AG04450 (cell line): ENCODE results near the gene MRTFA. TPM values are rescaled to one million over a fixed set of nuclear protein-coding genes. Genes with fewer than 3 reads are reported as not detected.

Experiments used
- CTCF ChIA-PET: fragments of 300-600, 350-600 bp; formaldehyde crosslinking; extraction: SDS; loops from one replicate; lab custom pipeline; 2022; ENCODE audit warnings: antibody characterized with exemption, inconsistent platforms; lab: Charles Lee
- POLR2A ChIA-PET: fragments of 350-600 bp; formaldehyde crosslinking; extraction: SDS; loops from one replicate; lab custom pipeline; 2021; ENCODE audit warnings: antibody characterized with exemption, inconsistent platforms; lab: Yijun Ruan, JAX
- DNase-seq: peaks from one replicate; pipeline ENCODE4 v3.0.0-alpha.2; 2011; ENCODE audit warnings: low read depth, low spot score
- H3K27ac ChIP-seq: one replicate; pipeline ENCODE4 v1.5.1; 2012; ENCODE audit warnings: low read depth, low read length, control low read depth
- H3K27me3 ChIP-seq: one replicate; pipeline ENCODE4 v1.6.0; 2012; ENCODE audit warnings: low read length; ENCODE audit not compliant: control insufficient read depth, insufficient read depth
- H3K4me3 ChIP-seq: 2 replicates; pipeline ENCODE4 v1.5.1; 2011; ENCODE audit warnings: mild to moderate bottlenecking, low read depth, low read length, control low read depth
- H3K9me3 ChIP-seq: 2 replicates; pipeline ENCODE4 v1.5.1; 2012; ENCODE audit warnings: low read length; ENCODE audit not compliant: control insufficient read depth, insufficient read depth
- polyA plus RNA-seq: library from polyadenylated mRNA; depleted of rRNA; stranded (reverse); fragments of >200 nt; gene quantifications from 2 replicates; pipeline ENCODE4 v1.2.3, GENCODE V29; 2011
- TF ChIP-seq, protein P1 (sequence below): IDR thresholded peaks from 2 replicates; pipeline ENCODE4 v1.5.1; 2011; ENCODE audit warnings: low read depth, low read length, control low read depth, inconsistent platforms

MRTFA gene
- polyA plus RNA-seq, 1 experiment = 6.8 TPM

DNA sequence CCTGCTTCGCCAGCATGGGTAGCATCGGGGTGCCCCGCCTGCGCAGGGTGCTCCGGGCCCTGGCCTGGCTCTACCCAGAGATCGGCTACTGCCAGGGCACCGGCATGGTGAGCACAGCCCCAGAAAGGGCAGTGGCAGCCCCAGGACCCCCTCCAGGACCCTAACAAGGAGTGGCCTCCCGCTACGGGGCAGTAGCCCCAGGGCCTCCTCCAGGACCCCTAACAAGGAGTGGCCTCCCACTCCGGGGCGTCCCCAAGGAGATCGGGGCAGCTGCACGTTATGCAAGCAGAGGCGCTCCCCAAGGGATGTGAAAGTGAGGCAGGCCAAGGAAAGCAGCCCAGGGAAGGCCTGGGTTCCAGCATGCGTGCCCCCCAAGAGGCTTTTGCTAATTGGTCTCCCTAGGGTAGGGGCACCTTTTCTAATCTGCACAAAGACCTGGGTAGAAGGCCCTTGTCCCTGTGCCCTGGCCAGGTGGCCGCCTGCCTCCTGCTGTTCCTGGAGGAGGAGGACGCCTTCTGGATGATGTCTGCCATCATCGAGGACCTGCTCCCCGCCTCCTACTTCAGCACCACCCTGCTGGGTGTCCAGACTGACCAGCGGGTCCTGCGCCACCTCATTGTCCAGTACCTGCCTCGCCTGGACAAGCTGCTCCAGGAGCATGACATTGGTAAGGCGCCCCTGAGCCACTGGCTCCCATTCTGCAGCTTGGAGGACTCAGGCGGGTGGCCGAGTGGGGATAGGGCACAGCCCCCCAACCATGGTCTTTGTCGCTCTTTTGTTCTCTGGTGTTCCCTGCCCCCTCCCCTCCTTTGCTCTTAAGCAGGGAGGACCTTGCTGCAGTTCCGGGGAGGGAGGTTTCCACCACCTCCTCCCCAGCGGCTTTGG is 231.1 kb downstream of the MRTFA start:
- no peaks in the 10 kb centered on the region for H3K27me3 ChIP-seq
- no peak overlapping the region for H3K27ac ChIP-seq
- TF ChIP-seq, protein P1, sequence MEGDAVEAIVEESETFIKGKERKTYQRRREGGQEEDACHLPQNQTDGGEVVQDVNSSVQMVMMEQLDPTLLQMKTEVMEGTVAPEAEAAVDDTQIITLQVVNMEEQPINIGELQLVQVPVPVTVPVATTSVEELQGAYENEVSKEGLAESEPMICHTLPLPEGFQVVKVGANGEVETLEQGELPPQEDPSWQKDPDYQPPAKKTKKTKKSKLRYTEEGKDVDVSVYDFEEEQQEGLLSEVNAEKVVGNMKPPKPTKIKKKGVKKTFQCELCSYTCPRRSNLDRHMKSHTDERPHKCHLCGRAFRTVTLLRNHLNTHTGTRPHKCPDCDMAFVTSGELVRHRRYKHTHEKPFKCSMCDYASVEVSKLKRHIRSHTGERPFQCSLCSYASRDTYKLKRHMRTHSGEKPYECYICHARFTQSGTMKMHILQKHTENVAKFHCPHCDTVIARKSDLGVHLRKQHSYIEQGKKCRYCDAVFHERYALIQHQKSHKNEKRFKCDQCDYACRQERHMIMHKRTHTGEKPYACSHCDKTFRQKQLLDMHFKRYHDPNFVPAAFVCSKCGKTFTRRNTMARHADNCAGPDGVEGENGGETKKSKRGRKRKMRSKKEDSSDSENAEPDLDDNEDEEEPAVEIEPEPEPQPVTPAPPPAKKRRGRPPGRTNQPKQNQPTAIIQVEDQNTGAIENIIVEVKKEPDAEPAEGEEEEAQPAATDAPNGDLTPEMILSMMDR = no peak
- POLR2A ChIA-PET = no interaction called here
- CTCF ChIA-PET = no interaction called here
- DNase-seq = no peak
- H3K9me3 ChIP-seq = peaks cover 3% of the 10 kb centered on the region; the same call in 1 of the 2 replicates
- H3K4me3 ChIP-seq = no peak overlapping the region

DNA sequence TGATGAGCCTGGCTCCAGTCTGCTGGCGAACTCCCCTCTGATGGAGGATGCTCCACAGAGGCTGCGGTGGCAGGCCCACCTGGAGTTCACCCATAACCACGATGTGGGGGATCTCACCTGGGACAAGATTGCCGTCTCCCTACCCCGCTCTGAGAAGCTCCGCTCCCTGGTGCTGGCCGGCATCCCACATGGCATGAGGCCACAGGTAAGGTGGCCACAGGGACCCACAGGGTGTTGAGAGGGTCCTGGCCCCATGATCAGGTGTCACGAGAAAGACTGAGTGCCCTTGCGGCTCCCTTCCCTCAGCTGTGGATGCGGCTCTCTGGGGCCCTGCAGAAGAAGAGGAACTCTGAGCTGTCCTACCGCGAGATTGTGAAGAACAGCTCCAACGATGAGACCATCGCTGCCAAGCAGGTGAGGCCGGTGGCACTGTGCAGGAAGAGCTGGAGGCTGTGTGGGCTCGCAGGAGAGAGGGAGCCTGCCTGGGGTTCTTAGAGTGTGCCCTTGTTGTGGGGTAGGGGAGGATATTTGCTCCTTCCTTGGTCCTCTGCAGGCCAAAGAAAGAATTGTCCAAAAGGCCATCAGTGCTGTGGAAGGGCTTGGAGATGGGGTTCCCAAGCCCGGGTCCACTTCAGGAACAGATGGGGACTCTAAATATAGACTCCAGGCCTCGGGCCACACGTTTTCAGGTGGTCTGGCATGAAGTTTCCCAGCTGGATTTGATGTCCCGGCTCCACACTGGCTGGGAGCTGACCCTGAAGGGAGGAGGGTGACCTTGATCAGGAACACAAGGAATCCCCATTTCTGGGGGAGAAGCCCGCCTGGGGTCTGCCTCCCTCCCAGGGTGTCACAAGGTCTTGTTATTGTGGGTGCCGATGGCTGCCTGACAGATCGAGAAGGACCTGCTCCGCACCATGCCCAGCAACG is 232.0 kb downstream of the MRTFA start:
- Histone ChIP-seq H3K27me3 (no peaks in the 10 kb centered on the region), H3K4me3 (no peak overlapping the region), H3K9me3 (peaks cover 3% of the 10 kb centered on the region; the same call in 1 of the 2 replicates), H3K27ac (no peak overlapping the region)
- ChIA-PET CTCF (no interaction called here), POLR2A (no interaction called here)
- no peak for DNase-seq
- TF ChIP-seq, protein P1 = no peak

DNA sequence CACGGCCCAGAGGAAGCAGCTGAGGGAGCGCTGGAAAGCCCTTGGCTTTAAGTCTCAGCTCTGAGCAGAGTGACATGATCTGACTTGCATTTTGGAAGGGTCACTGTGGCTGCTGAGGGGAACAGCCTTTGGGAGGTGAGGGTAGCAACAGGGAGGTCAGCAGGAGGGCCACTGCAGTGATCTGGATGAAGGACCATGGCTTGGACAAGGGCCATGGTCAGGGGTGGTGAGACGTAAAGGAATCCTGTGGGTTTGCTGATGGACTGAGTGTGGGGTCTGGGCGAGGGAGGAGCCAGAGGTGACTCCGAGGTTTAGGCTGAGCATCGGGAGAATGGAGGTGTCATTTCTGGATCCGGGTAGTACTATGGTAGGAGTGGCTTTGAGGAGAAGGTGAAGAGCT is 232.9 kb downstream of the MRTFA start:
- ChIA-PET POLR2A (no interaction called here), CTCF (no interaction called here)
- no peak for DNase-seq
- no peaks in the 10 kb centered on the region for H3K27me3 ChIP-seq
- H3K9me3 ChIP-seq = peaks cover 3% of the 10 kb centered on the region; the same call in 1 of the 2 replicates
- no peak overlapping the region for H3K4me3 ChIP-seq
- H3K27ac ChIP-seq = no peak overlapping the region
- TF ChIP-seq, protein P1 = no peak

DNA sequence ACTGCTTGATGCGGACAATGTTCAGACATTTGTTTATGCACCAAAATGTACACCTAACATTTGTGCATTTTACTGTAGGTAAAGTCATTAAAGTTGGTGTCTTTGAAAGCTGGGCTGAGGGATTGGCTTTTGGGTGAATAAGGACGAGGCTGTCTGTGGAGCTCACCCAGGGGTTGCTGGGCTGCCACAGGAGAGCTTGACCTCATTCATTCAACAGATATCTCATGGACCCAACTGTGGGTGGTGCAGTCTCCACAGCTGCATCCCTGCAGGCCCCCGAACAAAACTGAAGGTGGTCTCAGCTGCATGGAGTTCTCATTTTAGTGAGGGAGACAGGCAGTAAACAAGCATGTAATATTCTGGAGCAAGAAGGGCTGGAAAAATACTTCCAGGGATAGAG is 233.4 kb downstream of the MRTFA start:
- TF ChIP-seq, protein P1 = no peak
- CTCF ChIA-PET = no interaction called here
- POLR2A ChIA-PET = no interaction called here

More for the DNA sequence above, 233.4 kb downstream of the MRTFA start:
- no peak for DNase-seq
- Histone ChIP-seq H3K27ac (no peak overlapping the region), H3K9me3 (peaks cover 3% of the 10 kb centered on the region; the same call in 1 of the 2 replicates), H3K4me3 (no peak overlapping the region), H3K27me3 (no peaks in the 10 kb centered on the region)
